Measurements from ENCODE around the gene CHPF2. TPM values are rescaled to one million over a fixed set of nuclear protein-coding genes. Genes with fewer than 3 reads are reported as not detected.

CHPF2 gene
- total RNA-seq, 2 donors from 2014 or later: 37.5 to 40.7 TPM

GRCh38 chr7:151251689-151252560, 19.6 kb downstream of the CHPF2 start:
- intact Hi-C loops (cut with DNase I): no loop called here
- DNase-seq (ENCODE audit: low spot score): peak; percentile 91

GRCh38 chr7:151252561-151252835, 20.2 kb downstream of the CHPF2 start:
- intact Hi-C loops (cut with DNase I): no loop called here
- no peak for DNase-seq (ENCODE audit: low spot score)

GRCh38 chr7:151252961-151253711, 20.9 kb downstream of the CHPF2 start:
- intact Hi-C loops (cut with DNase I): no loop called here
- DNase-seq (ENCODE audit: low spot score): no peak

- intact Hi-C loops (cut with DNase I): no loop called here
- no peak for DNase-seq (ENCODE audit: low spot score)
Measured at GRCh38 chr7:151254316-151254715, 22.0 kb downstream of the CHPF2 start.

GRCh38 chr7:151254851-151255250, 22.6 kb downstream of the CHPF2 start:
- intact Hi-C loops (cut with DNase I): no loop called here
- DNase-seq (ENCODE audit: low spot score): no peak

GRCh38 chr7:151255390-151255789, 23.1 kb downstream of the CHPF2 start:
- intact Hi-C loops (cut with DNase I): no loop called here
- no peak for DNase-seq (ENCODE audit: low spot score)

GRCh38 chr7:151256410-151257045, 24.2 kb downstream of the CHPF2 start:
- intact Hi-C loops (cut with DNase I): no loop called here
- DNase-seq (ENCODE audit: low spot score): no peak

GRCh38 chr7:151257990-151258389, 25.7 kb downstream of the CHPF2 start:
- intact Hi-C loops (cut with DNase I): loop anchor here in 1 of 2 donors (2.0 kb wide), 1 partner anchor 21 kb away; no protein-coding TSS in a partner anchor
- DNase-seq (ENCODE audit: low spot score): no peak

- no peak for DNase-seq (ENCODE audit: low spot score)
- intact Hi-C loops (cut with DNase I): no loop called here
Measured at GRCh38 chr7:151260471-151260870, 28.2 kb downstream of the CHPF2 start.

- intact Hi-C loops (cut with DNase I): no loop called here
- DNase-seq (ENCODE audit: low spot score): no peak
Measured at GRCh38 chr7:151260883-151261282, 28.6 kb downstream of the CHPF2 start.

- peak; percentile 66 for DNase-seq (ENCODE audit: low spot score)
Measured at GRCh38 chr7:151261529-151261928, 29.2 kb downstream of the CHPF2 start.

GRCh38 chr7:151264615-151265014, 32.3 kb downstream of the CHPF2 start:
- intact Hi-C loops (cut with DNase I): no loop called here
- peak; percentile 48 for DNase-seq (ENCODE audit: low spot score)

More at GRCh38 chr7:151261529-151261928, 29.2 kb downstream of the CHPF2 start:
- intact Hi-C loops (cut with DNase I): no loop called here

GRCh38 chr7:151265351-151265931, 33.2 kb downstream of the CHPF2 start:
- intact Hi-C loops (cut with DNase I): no loop called here
- peak; percentile 38 for DNase-seq (ENCODE audit: low spot score)

GRCh38 chr7:151269511-151269910, 37.2 kb downstream of the CHPF2 start:
- intact Hi-C loops (cut with DNase I): no loop called here
- peak; percentile 63 for DNase-seq (ENCODE audit: low spot score)

GRCh38 chr7:151271699-151272355, 39.5 kb downstream of the CHPF2 start:
- DNase-seq (ENCODE audit: low spot score): peak; percentile 88
- intact Hi-C loops (cut with DNase I): no loop called here

- intact Hi-C loops (cut with DNase I): no loop called here
Measured at GRCh38 chr7:151272405-151272804, 40.1 kb downstream of the CHPF2 start.

GRCh38 chr7:151272877-151273276, 40.6 kb downstream of the CHPF2 start:
- DNase-seq (ENCODE audit: low spot score): peak; percentile 76
- intact Hi-C loops (cut with DNase I): no loop called here

More at GRCh38 chr7:151272405-151272804, 40.1 kb downstream of the CHPF2 start:
- peak; percentile 87 for DNase-seq (ENCODE audit: low spot score)

- DNase-seq (ENCODE audit: low spot score): peak; percentile 77
- intact Hi-C loops (cut with DNase I): no loop called here
Measured at GRCh38 chr7:151273651-151274390, 41.5 kb downstream of the CHPF2 start.

- DNase-seq (ENCODE audit: low spot score): peak; percentile 66
- intact Hi-C loops (cut with DNase I): no loop called here
Measured at GRCh38 chr7:151274396-151274795, 42.1 kb downstream of the CHPF2 start.
